IMR-90 (cell line): ENCODE data around the gene TSPYL1. TPM values are rescaled to one million over a fixed set of nuclear protein-coding genes. Genes with fewer than 3 reads are reported as not detected.
A peak's percentile ranks its signal among the peaks of the same experiment; 100 is the strongest.

ENCODE experiments used
- ATAC-seq: fragments of 200-7000 bp; cut with Tn5 transposase; 2 replicates; pipeline ENCODE4 v1.9.1; 2020; ENCODE audit warnings: low read depth, mild to moderate bottlenecking, moderate library complexity
- BruUV-seq: library from RNA; stranded (reverse); fragments of 400-500 nt; replicated peaks from 2 replicates; lab custom pipeline; 2021; lab: Mats Ljungman, UMichigan
- CTCF ChIA-PET: fragments of 300-600 bp; formaldehyde crosslinking; extraction: SDS; loops from one replicate; lab custom pipeline; 2021; ENCODE audit warnings: antibody characterized with exemption; lab: Yijun Ruan, JAX
- POLR2A ChIA-PET: fragments of 300-600 bp; sonication (Branson Sonifier 250); formaldehyde crosslinking; loops from one replicate; lab custom pipeline; 2022; ENCODE audit warnings: antibody characterized with exemption; ENCODE audit not compliant: unreplicated experiment; lab: Charles Lee
- DNase-seq: peaks from one replicate; pipeline ENCODE4 v3.0.0; 2013
- H2AFZ ChIP-seq: replicated peaks from 2 replicates; pipeline ENCODE3; 2013; ENCODE audit warnings: low read length, mild to moderate bottlenecking; ENCODE audit not compliant: poor library complexity
- H2AK5ac ChIP-seq: 2 replicates; pipeline ENCODE4 v1.6.1; 2013; ENCODE audit warnings: low read depth, low read length, inconsistent platforms
- H2AK9ac ChIP-seq: replicated peaks from 2 replicates; pipeline ENCODE3; 2013; ENCODE audit warnings: mild to moderate bottlenecking, low read depth, low read length, moderate library complexity; ENCODE audit not compliant: poor library complexity
- H2BK120ac ChIP-seq: 2 replicates; pipeline ENCODE4 v1.6.1; 2013; ENCODE audit warnings: low read depth, low read length, inconsistent platforms
- H2BK15ac ChIP-seq: 3 replicates; pipeline ENCODE4 v1.6.1; 2013; ENCODE audit warnings: low read depth, low read length, inconsistent platforms
- H2BK20ac ChIP-seq: 2 replicates; pipeline ENCODE4 v1.6.1; 2013; ENCODE audit warnings: low read depth, mild to moderate bottlenecking, inconsistent platforms, low read length, moderate library complexity
- H2BK5ac ChIP-seq: 2 replicates; pipeline ENCODE4 v1.6.1; 2013; ENCODE audit warnings: mild to moderate bottlenecking, low read depth, low read length, inconsistent platforms; ENCODE audit not compliant: poor library complexity, severe bottlenecking
- H3K14ac ChIP-seq: replicated peaks from 2 replicates; pipeline ENCODE4 v1.6.1; 2013; ENCODE audit warnings: low read depth, low read length, inconsistent platforms
- H3K18ac ChIP-seq: 2 replicates; pipeline ENCODE4 v1.6.1; 2013; ENCODE audit warnings: low read depth, low read length, control low read depth
- H3K23ac ChIP-seq: 2 replicates; pipeline ENCODE4 v1.6.1; 2013; ENCODE audit warnings: low read depth, low read length, inconsistent platforms
- H3K27ac ChIP-seq: 2 replicates; pipeline ENCODE4 v1.5.1; 2013; ENCODE audit warnings: mild to moderate bottlenecking, control low read depth, low read length; ENCODE audit not compliant: insufficient read depth
- H3K27me3 ChIP-seq: 2 replicates; pipeline ENCODE4 v1.6.1; 2013; ENCODE audit warnings: low read length; ENCODE audit not compliant: control insufficient read depth, insufficient read depth
- H3K36me3 ChIP-seq: 2 replicates; pipeline ENCODE4 v1.6.1; 2013; ENCODE audit warnings: low read length, mixed read lengths; ENCODE audit not compliant: control insufficient read depth, insufficient read depth
- H3K4ac ChIP-seq: 2 replicates; pipeline ENCODE4 v1.6.1; 2013; ENCODE audit warnings: low read depth, low read length, inconsistent platforms
- H3K4me1 ChIP-seq: 2 replicates; pipeline ENCODE4 v1.6.1; 2013; ENCODE audit warnings: low read length, mixed read lengths; ENCODE audit not compliant: control insufficient read depth, insufficient read depth
- H3K4me2 ChIP-seq: 2 replicates; pipeline ENCODE4 v1.6.1; 2013; ENCODE audit warnings: low read depth, mild to moderate bottlenecking, control low read depth, low read length, moderate library complexity
- H3K4me3 ChIP-seq: 2 replicates; pipeline ENCODE4 v1.5.1; 2013; ENCODE audit warnings: low read depth, mild to moderate bottlenecking, control low read depth, low read length, moderate library complexity; ENCODE audit not compliant: insufficient read depth
- H3K56ac ChIP-seq: 2 replicates; pipeline ENCODE4 v1.6.1; 2013; ENCODE audit warnings: low read length, inconsistent platforms; ENCODE audit not compliant: insufficient read depth; ENCODE audit errors: extremely low read depth
- H3K79me1 ChIP-seq, 2 experiments: 2 replicates each; pipeline ENCODE4 v1.6.1; 2013; ENCODE audit warnings: low read length in 2 of 2, inconsistent platforms in 1 of 2, low read depth in 1 of 2
- H3K9ac ChIP-seq: 2 replicates; pipeline ENCODE4 v1.6.1; 2013; ENCODE audit warnings: low read depth, low read length, control low read depth
- H3K9me1 ChIP-seq: 2 replicates; pipeline ENCODE4 v1.6.1; 2013; ENCODE audit warnings: low read length, inconsistent platforms; ENCODE audit not compliant: insufficient read depth
- H3K9me3 ChIP-seq: 2 replicates; pipeline ENCODE4 v1.6.1; 2013; ENCODE audit warnings: low read length; ENCODE audit not compliant: control insufficient read depth, insufficient read depth
- H4K20me1 ChIP-seq: 2 replicates; pipeline ENCODE4 v1.6.1; 2013; ENCODE audit warnings: low read length, inconsistent platforms; ENCODE audit not compliant: insufficient read depth
- H4K5ac ChIP-seq: 2 replicates; pipeline ENCODE4 v1.6.1; 2013; ENCODE audit warnings: mild to moderate bottlenecking, low read depth, low read length, control low read depth
- H4K8ac ChIP-seq, 2 experiments: 2 replicates each; pipeline ENCODE4 v1.6.1; 2013; ENCODE audit warnings: low read depth in 2 of 2, low read length in 2 of 2, control low read depth in 1 of 2, inconsistent platforms in 1 of 2
- H4K91ac ChIP-seq: 2 replicates; pipeline ENCODE4 v1.6.1; 2013; ENCODE audit warnings: low read depth, low read length, inconsistent platforms; ENCODE audit not compliant: insufficient read depth
- BHLHE40 ChIP-seq: fragments of 150-350 bp; IDR thresholded peaks from 2 replicates; pipeline ENCODE4 v1.6.1; 2016; ENCODE audit warnings: mild to moderate bottlenecking, low read depth, low read length
- CEBPB ChIP-seq: IDR thresholded peaks from 2 replicates; pipeline ENCODE4 v1.6.1; 2012; ENCODE audit warnings: low read depth, low read length, improper control_type of control experiment
- CHD1 ChIP-seq: IDR thresholded peaks from 2 replicates; pipeline ENCODE4 v1.6.1; 2012; ENCODE audit warnings: low read depth, low read length, improper control_type of control experiment
- CTCF ChIP-seq: conservative IDR thresholded peaks from 2 replicates; pipeline ENCODE4 v1.5.1; 2012; ENCODE audit warnings: mild to moderate bottlenecking, low read depth, low read length, improper control_type of control experiment
- MAFK ChIP-seq: IDR thresholded peaks from 2 replicates; pipeline ENCODE4 v1.6.1; 2012; ENCODE audit warnings: low read depth, low read length, improper control_type of control experiment
- NFE2L2 ChIP-seq: fragments of 150-350 bp; IDR thresholded peaks from 2 replicates; pipeline ENCODE4 v1.6.1; 2016; ENCODE audit warnings: low read depth, mild to moderate bottlenecking, low read length
- POLR2A ChIP-seq: IDR thresholded peaks from 2 replicates; pipeline ENCODE4 v1.6.1; 2012; ENCODE audit warnings: mild to moderate bottlenecking, low read depth, low read length
- RAD21 ChIP-seq: IDR thresholded peaks from 2 replicates; pipeline ENCODE4 v1.6.1; 2012; ENCODE audit warnings: low read length, improper control_type of control experiment
- RCOR1 ChIP-seq: IDR thresholded peaks from 2 replicates; pipeline ENCODE4 v1.6.1; 2012; ENCODE audit warnings: mild to moderate bottlenecking, low read length, improper control_type of control experiment; ENCODE audit not compliant: insufficient replicate concordance
- SMC3 ChIP-seq: fragments of 150-350 bp; IDR thresholded peaks from 2 replicates; pipeline ENCODE4 v1.6.1; 2016; ENCODE audit warnings: low read depth, mild to moderate bottlenecking, antibody characterized with exemption, low read length, moderate library complexity
- WGBS, 2 experiments: methylation state at CpG; one replicate each; pipeline versions ENCODE4 v1.1.5 to v1.1.7; 2013; ENCODE audit warnings: missing lambda C conversion rate in 2 of 2; ENCODE audit not compliant: insufficient read length in 1 of 2; ENCODE audit errors: extremely low coverage in 2 of 2; 5-methylcytosine and 5-hydroxymethylcytosine counted together
- dilution Hi-C: fragments of 300-500 bp; cut with HindIII; formaldehyde crosslinking; loops from one replicate; pipeline ENCODE4 v1.14.3; 2018; ENCODE audit warnings: low sequenced_read_pairs; ENCODE audit not compliant: unreplicated experiment
- in situ Hi-C: fragments of 300-500 bp; cut with MboI; formaldehyde crosslinking; loops from 3 replicates; pipeline ENCODE4 v1.14.3; 2019; ENCODE audit warnings: low sequenced_read_pairs, inconsistent platforms, mixed read lengths
- intact Hi-C: fragments of 100-400 bp; cut with micrococcal nuclease; formaldehyde crosslinking; loops from 2 replicates; pipeline ENCODE4 v1.10.0; 2022
- polyA plus RNA-seq, 3 experiments: library from polyadenylated mRNA; depleted of rRNA; stranded (reverse); fragments of >200 nt; gene quantifications; 2 replicates each; pipeline ENCODE4 v1.2.3, GENCODE V29; 2012; ENCODE audit warnings: low replicate concordance in 1 of 3
- total RNA-seq: library from RNA; depleted of rRNA; stranded (reverse); fragments of >200 nt; gene quantifications from 2 replicates; pipeline ENCODE4 v1.2.3, GENCODE V29; 2012

TSPYL1 gene
- total and polyA plus RNA-seq, 2 of the 4 experiments (the other 2 are of a cell fraction), result 32.4 to 111 TPM

- TF ChIP-seq CEBPB, result no peak
- no peak for TF ChIP-seq BHLHE40
These were observed 12.1 kb upstream of the TSPYL1 start (continued) for GRCh38 chr6:116291701-116292396.

- POLR2A ChIA-PET, result no interaction called here
- Histone ChIP-seq H4K5ac (no peak overlapping the region), H3K79me1 (peaks cover 0 to 3% of the 10 kb centered on the region in 2 experiments; a peak in 2 of 4 replicates), H3K23ac (no peak overlapping the region), H2AK9ac (no peak overlapping the region), H2BK15ac (no peak overlapping the region), H4K91ac (no peak overlapping the region), H3K36me3 (no peaks in the 10 kb centered on the region), H2AFZ (no peak overlapping the region), H3K4me2 (no peak overlapping the region), H2BK120ac (no peak overlapping the region), H3K27me3 (no peaks in the 10 kb centered on the region), H3K4me3 (no peak overlapping the region), H4K20me1 (no peaks in the 10 kb centered on the region), H4K8ac (no peak overlapping the region), H3K9me3 (no peaks in the 10 kb centered on the region), H2BK5ac (no peak overlapping the region), H3K4ac (no peak overlapping the region), H2BK20ac (no peak overlapping the region), H3K56ac (no peak overlapping the region), H2AK5ac (no peak overlapping the region), H3K27ac (no peak overlapping the region), H3K9me1 (no peaks in the 10 kb centered on the region), H3K9ac (no peak overlapping the region), H3K4me1 (no peaks in the 10 kb centered on the region; the same call in 1 of the 2 replicates), H3K18ac (peak overlapping the region; percentile 4; the same call in 1 of the 2 replicates), H3K14ac (0 out of 2 replicates have a peak overlapping the region, but pooled peaks have one; percentile 19)
- intact Hi-C loops (loop anchor here (2.0 kb wide), 1 partner anchor 108 kb away; no protein-coding TSS in a partner anchor), dilution Hi-C loops (no loop called here), in situ Hi-C loops (loop anchor here (10.0 to 25.0 kb wide), 2 partner anchors 147 to 244 kb away; no protein-coding TSS in a partner anchor)
- CTCF ChIA-PET, result no interaction called here
- no TSS peak for BruUV-seq
- DNase-seq (no peak), ATAC-seq (no peak)
- WGBS, 2 experiments, result no CpG with 5 or more reads among the region's 2 CpGs
- TF ChIP-seq RCOR1, result no peak
- no peak for TF ChIP-seq CHD1
- no peak for TF ChIP-seq CTCF
- no peak for TF ChIP-seq SMC3
- TF ChIP-seq POLR2A, result no peak
- no peak for TF ChIP-seq RAD21
- TF ChIP-seq MAFK, result no peak
- no peak for TF ChIP-seq BHLHE40
- no peak for TF ChIP-seq CEBPB
- no peak for TF ChIP-seq NFE2L2
These were observed 11.1 kb upstream of the TSPYL1 start for GRCh38 chr6:116290799-116291198.
